B cell (primary cell): ENCODE data around the gene ZNF580. TPM values are rescaled to one million over a fixed set of nuclear protein-coding genes. Genes with fewer than 3 reads are reported as not detected.

ENCODE experiments used
- ATAC-seq: fragments of 200-7000 bp; cut with Tn5 transposase; one replicate; pipeline ENCODE4 v1.10.0; 2021; ENCODE audit warnings: low read depth, mild to moderate bottlenecking, moderate number of reproducible peaks, moderate library complexity
- CTCF ChIA-PET: fragments of 350-600 bp; sonication (Branson Sonifier 250); formaldehyde crosslinking; loops from one replicate; lab custom pipeline; 2021; ENCODE audit warnings: antibody characterized with exemption, inconsistent platforms; lab: Charles Lee
- POLR2A ChIA-PET: fragments of 350-600 bp; sonication (Branson Sonifier 250); formaldehyde crosslinking; loops from one replicate; lab custom pipeline; 2021; ENCODE audit warnings: antibody characterized with exemption; lab: Charles Lee
- DNase-seq: peaks from one replicate; pipeline ENCODE4 v3.0.0; 2013
- H2AFZ ChIP-seq: 2 replicates; pipeline ENCODE4 v1.6.1; 2012; ENCODE audit warnings: mild to moderate bottlenecking, low read depth, low read length; ENCODE audit not compliant: insufficient read depth, poor library complexity, severe bottlenecking
- H3K27ac ChIP-seq, 2 donors: 1 replicate in 1 of 2; 2 replicates in 1 of 2; pipeline ENCODE4 v1.5.1; 2012 to 2013; ENCODE audit warnings: low read length in 2 of 2, mild to moderate bottlenecking in 2 of 2, moderate library complexity in 1 of 2
- H3K27me3 ChIP-seq, 4 experiments: fragments of 200-600 bp in 1 of 4; sonication (generic) in 1 of 4; replicated peaks in 1 of 4; 1 replicate in 2 of 4; 2 replicates in 2 of 4; pipeline versions ENCODE4 v1.6.1 to v1.7.0; 2013 to 2016; ENCODE audit warnings: low read length in 3 of 4, mild to moderate bottlenecking in 2 of 4, mixed read lengths in 1 of 4, moderate library complexity in 1 of 4; ENCODE audit not compliant: insufficient read depth in 4 of 4, control insufficient read depth in 3 of 4; ENCODE audit errors: control extremely low read depth in 1 of 4
- H3K36me3 ChIP-seq, 2 experiments: replicated peaks in 1 of 2; 1 replicate in 1 of 2; 2 replicates in 1 of 2; pipeline versions ENCODE4 v1.6.1 to v1.7.1; 2013; ENCODE audit warnings: low read length in 1 of 2; ENCODE audit not compliant: insufficient read depth in 2 of 2, control insufficient read depth in 1 of 2; ENCODE audit errors: control extremely low read depth in 1 of 2, extremely low read depth in 1 of 2
- H3K4me1 ChIP-seq, 2 donors: fragments of 200-600 bp in 1 of 2; sonication (generic) in 1 of 2; 1 replicate in 1 of 2; 2 replicates in 1 of 2; pipeline versions ENCODE4 v1.5.1 to v1.6.1; 2013 to 2017; ENCODE audit warnings: low read length in 2 of 2; ENCODE audit not compliant: control insufficient read depth in 2 of 2, insufficient read depth in 2 of 2
- H3K4me2 ChIP-seq: replicated peaks from 2 replicates; pipeline ENCODE3; 2012; ENCODE audit warnings: mild to moderate bottlenecking, low read depth, low read length; ENCODE audit not compliant: poor library complexity, severe bottlenecking
- H3K4me3 ChIP-seq, 5 experiments: fragments of 200-600 bp in 1 of 5; sonication (generic) in 1 of 5; 1 replicate in 3 of 5; 2 replicates in 2 of 5; pipeline versions ENCODE4 v1.5.1 to v1.7.0; 2011 to 2016; ENCODE audit warnings: low read length in 4 of 5, mild to moderate bottlenecking in 4 of 5, low read depth in 2 of 5, control low read depth in 1 of 5, moderate library complexity in 1 of 5; ENCODE audit not compliant: insufficient read depth in 1 of 5; ENCODE audit errors: control extremely low read depth in 1 of 5, extremely low read depth in 1 of 5
- H3K79me2 ChIP-seq: fragments of 200-600 bp; sonication (generic); one replicate; pipeline ENCODE4 v1.6.0; 2016; ENCODE audit warnings: low read length; ENCODE audit not compliant: control insufficient read depth, insufficient read depth
- H3K9ac ChIP-seq: fragments of 200-600 bp; sonication (generic); 2 replicates; pipeline ENCODE4 v1.6.1; 2017; ENCODE audit warnings: mild to moderate bottlenecking, low read length, moderate library complexity
- H3K9me3 ChIP-seq, 3 donors: one replicate each; pipeline versions ENCODE4 v1.6.1 to v1.7.1; 2013; ENCODE audit warnings: low read length in 2 of 3; ENCODE audit not compliant: control insufficient read depth in 2 of 3, insufficient read depth in 1 of 3; ENCODE audit errors: control extremely low read depth in 1 of 3
- H4K20me1 ChIP-seq: 2 replicates; pipeline ENCODE4 v1.6.0; 2012; ENCODE audit warnings: mild to moderate bottlenecking, low read length; ENCODE audit not compliant: insufficient read depth, control insufficient read depth, poor library complexity, severe bottlenecking
- H3K27ac Mint-ChIP-seq: one replicate; pipeline ENCODE4 v1.8.0; 2021; ENCODE audit warnings: mixed read lengths
- H3K27me3 Mint-ChIP-seq: one replicate; pipeline ENCODE4 v1.8.0; 2021; ENCODE audit warnings: mixed read lengths
- H3K4me1 Mint-ChIP-seq: one replicate; pipeline ENCODE4 v1.8.0; 2021; ENCODE audit warnings: mixed read lengths
- H3K4me3 Mint-ChIP-seq: one replicate; pipeline ENCODE4 v1.8.0; 2021; ENCODE audit warnings: mixed read lengths
- H3K9me3 Mint-ChIP-seq: one replicate; pipeline ENCODE4 v1.8.0; 2022; ENCODE audit warnings: mixed read lengths; ENCODE audit not compliant: insufficient read depth
- CTCF ChIP-seq: fragments of 200-600 bp; IDR thresholded peaks from one replicate; pipeline ENCODE4 v1.8.0; 2022; ENCODE audit warnings: antibody characterized with exemption, mild to moderate bottlenecking
- EZH2 ChIP-seq: IDR thresholded peaks from 2 replicates; pipeline ENCODE4 v1.6.1; 2012; ENCODE audit warnings: borderline replicate concordance, low read depth, mild to moderate bottlenecking, moderate library complexity, low read length; ENCODE audit not compliant: insufficient read depth, poor library complexity, severe bottlenecking
- WGBS: methylation state at CpG from one replicate; pipeline ENCODE4 v1.1.5; 2013; ENCODE audit warnings: missing lambda C conversion rate; ENCODE audit not compliant: insufficient coverage; 5-methylcytosine and 5-hydroxymethylcytosine counted together
- intact Hi-C: fragments of 100-400 bp; cut with micrococcal nuclease; formaldehyde crosslinking; loops from one replicate; pipeline ENCODE4 v1.10.0; 2022
- polyA plus RNA-seq: library from polyadenylated mRNA; depleted of rRNA; stranded (reverse); fragments of >200 nt; gene quantifications from 2 replicates; pipeline ENCODE4 v1.2.3, GENCODE V29; 2012
- total RNA-seq, 2 donors: library from RNA; stranded (reverse); fragments of 120-200 nt in 1 of 2; gene quantifications; 1 replicate in 1 of 2; 2 replicates in 1 of 2; pipeline versions ENCODE4 v1.2.3 to v1.2.4, GENCODE V29; 2013 to 2022

Gene ZNF580
- total and polyA plus RNA-seq, 2 donors (not counting 1 experiment from before 2014, with no cell fraction given): 69.8 to 101 TPM

- Histone ChIP-seq H3K4me1 (peaks cover 41 to 53% of the 10 kb centered on the region in 2 donors), H3K4me2 (peak overlapping the region; percentile 87), H3K9me3 (no peaks in the 10 kb centered on the region), H3K27me3 (no peaks in the 10 kb centered on the region), H3K9ac (peak overlapping the region; percentile 93), H3K4me3 (peak overlapping the region; percentile 66 to 98 (median 92)), H3K79me2 (peaks cover 46% of the 10 kb centered on the region), H3K36me3 (peaks cover 0 to 38% of the 10 kb centered on the region in 2 experiments), H2AFZ (peak overlapping the region; percentile 85), H3K27ac (peak overlapping the region; percentile 98 to 100), H4K20me1 (peaks cover 34% of the 10 kb centered on the region)
- under 1% methylated on average over 56 of the region's 57 CpGs for WGBS
- intact Hi-C loops: loop anchor here (1.0 kb wide), 5 partner anchors 10 to 394 kb away; partner anchors contain the start of genes EPN1, PPP6R1, ZNF581 and ZNF865
- POLR2A ChIA-PET: interaction anchor here (0.6 to 1.7 kb wide), 27 partner anchors 9 to 1517 kb away, joined by 3 to 17 read pairs (median 5); partner anchors contain the start of genes EPN1, FIZ1, MBOAT7 and ZNF444
- Mint-ChIP-seq H3K27me3 (no peaks in the 10 kb centered on the region), H3K9me3 (no peaks in the 10 kb centered on the region), H3K4me1 (peaks cover 56% of the 10 kb centered on the region), H3K27ac (peak overlapping the region; percentile 96), H3K4me3 (peak overlapping the region; percentile 93)
- CTCF ChIA-PET: interaction anchor here (0.7 to 3.9 kb wide), 16 partner anchors 9 to 400 kb away, joined by 3 to 87 read pairs (median 5); partner anchors contain the start of genes FIZ1, ZNF524, ZNF580 and ZNF581
- DNase-seq: peak; percentile 100
- TF ChIP-seq EZH2 (no peak), CTCF (peak; percentile 100)
- ATAC-seq: peak; percentile 42
Measured at GRCh38 chr19:55653651-55654322, 13.0 kb downstream of the ZNF580 start.
